HG03066 (cell line): ENCODE measurements around the gene NEDD4L.
"Not testable (repeated sequence)": the region's sequence is repeated elsewhere in the genome, so short reads cannot be mapped to it uniquely, and the experiment has no call there.

Experiments used
- ATAC-seq: cut with Tn5 transposase; IDR thresholded peaks from one replicate; pipeline ENCODE4 v1.9.1; 2021; ENCODE audit warnings: low read depth; ENCODE audit not compliant: unreplicated experiment

NEDD4L gene

GRCh38 chr18:58254873-58255511 lies 211.0 kb downstream of the NEDD4L start:
- ATAC-seq = no peak

GRCh38 chr18:58255701-58256311 lies 211.8 kb downstream of the NEDD4L start:
- no peak for ATAC-seq

GRCh38 chr18:58256316-58257080 lies 212.5 kb downstream of the NEDD4L start:
- ATAC-seq = no peak

GRCh38 chr18:58257461-58257860 lies 213.4 kb downstream of the NEDD4L start:
- ATAC-seq = no peak

- no peak for ATAC-seq
These were observed 214.8 kb downstream of the NEDD4L start for GRCh38 chr18:58258692-58259342.

- ATAC-seq = no peak
These were observed 219.3 kb downstream of the NEDD4L start for GRCh38 chr18:58263055-58263957.

GRCh38 chr18:58264075-58264474 lies 220.0 kb downstream of the NEDD4L start:
- no peak for ATAC-seq

- ATAC-seq = no peak
These were observed 220.8 kb downstream of the NEDD4L start for GRCh38 chr18:58264840-58265239.

- not testable (repeated sequence) for ATAC-seq
These were observed 221.5 kb downstream of the NEDD4L start for GRCh38 chr18:58265489-58265888.

- ATAC-seq = no peak
These were observed 222.3 kb downstream of the NEDD4L start for GRCh38 chr18:58266291-58266690.

GRCh38 chr18:58267493-58267892 lies 223.5 kb downstream of the NEDD4L start:
- no peak for ATAC-seq

- no peak for ATAC-seq
These were observed 224.8 kb downstream of the NEDD4L start for GRCh38 chr18:58268849-58269248.

- no peak for ATAC-seq
These were observed 225.9 kb downstream of the NEDD4L start for GRCh38 chr18:58269931-58270330.

- ATAC-seq = no peak
These were observed 226.4 kb downstream of the NEDD4L start for GRCh38 chr18:58270396-58270795.

- no peak for ATAC-seq
These were observed 227.7 kb downstream of the NEDD4L start for GRCh38 chr18:58271770-58272169.

GRCh38 chr18:58272209-58272608 lies 228.2 kb downstream of the NEDD4L start:
- no peak for ATAC-seq

GRCh38 chr18:58272779-58273435 lies 228.9 kb downstream of the NEDD4L start:
- no peak for ATAC-seq

- no peak for ATAC-seq
These were observed 231.2 kb downstream of the NEDD4L start for GRCh38 chr18:58275176-58275575.

- ATAC-seq = no peak
These were observed 233.0 kb downstream of the NEDD4L start for GRCh38 chr18:58276789-58277739.
